Spleen (tissue), 11 donors: Measurements from ENCODE around the gene GADD45G. TPM values are rescaled to one million over a fixed set of nuclear protein-coding genes. Genes with fewer than 3 reads are reported as not detected.

Source experiments
- DNase-seq: peaks from one replicate; pipeline ENCODE4 v3.0.0-alpha.2; 2020
- H3K27ac ChIP-seq, 8 donors: fragments of 200-600 bp; sonication (generic) in 7 of 8; 1 replicate in 4 of 8; 2 replicates in 4 of 8; pipeline versions ENCODE4 v1.5.0 to v1.8.0; 2016 to 2021; ENCODE audit warnings: inconsistent platforms in 4 of 8, mild to moderate bottlenecking in 4 of 8, moderate library complexity in 1 of 8
- H3K27me3 ChIP-seq, 7 donors: fragments of 200-600 bp; sonication (generic) in 6 of 7; replicated peaks in 1 of 7; 1 replicate in 4 of 7; 2 replicates in 3 of 7; pipeline versions ENCODE4 v1.5.0 to v1.8.0; 2016 to 2021; ENCODE audit warnings: inconsistent platforms in 3 of 7, mild to moderate bottlenecking in 1 of 7
- H3K36me3 ChIP-seq, 6 donors: fragments of 200-600 bp; sonication (generic) in 5 of 6; 1 replicate in 4 of 6; 2 replicates in 2 of 6; pipeline versions ENCODE4 v1.5.0 to v1.8.0; 2016 to 2021; ENCODE audit warnings: inconsistent platforms in 2 of 6
- H3K4me1 ChIP-seq, 6 donors: fragments of 200-600 bp; sonication (generic) in 5 of 6; 1 replicate in 3 of 6; 2 replicates in 3 of 6; pipeline versions ENCODE4 v1.5.0 to v1.8.0; 2016 to 2021; ENCODE audit warnings: inconsistent platforms in 3 of 6
- H3K4me3 ChIP-seq, 8 donors: fragments of 200-600 bp; sonication (generic) in 7 of 8; 1 replicate in 4 of 8; 2 replicates in 4 of 8; pipeline versions ENCODE4 v1.5.0 to v1.8.0; 2016 to 2021; ENCODE audit warnings: inconsistent platforms in 4 of 8, mild to moderate bottlenecking in 4 of 8, moderate library complexity in 2 of 8
- H3K9me3 ChIP-seq, 8 donors: fragments of 200-600 bp; sonication (generic) in 7 of 8; 1 replicate in 4 of 8; 2 replicates in 4 of 8; pipeline versions ENCODE4 v1.5.0 to v1.8.0; 2016 to 2021; ENCODE audit warnings: inconsistent platforms in 4 of 8
- CTCF ChIP-seq, 11 experiments: fragments of 200-600 bp in 7 of 11; fragments of 450-650 bp in 4 of 11; sonication (generic) in 4 of 11; IDR thresholded peaks in 8 of 11; conservative IDR thresholded peaks in 3 of 11; 1 replicate in 7 of 11; 2 replicates in 4 of 11; pipeline versions ENCODE4 v1.4.0 to v1.8.0; 2016 to 2021; ENCODE audit warnings: antibody characterized with exemption in 11 of 11, inconsistent platforms in 4 of 11, mild to moderate bottlenecking in 1 of 11
- POLR2A ChIP-seq, 3 donors: fragments of 450-650 bp; IDR thresholded peaks; one replicate each; pipeline ENCODE4 v1.5.1; 2017; ENCODE audit warnings: antibody characterized with exemption in 3 of 3, mild to moderate bottlenecking in 1 of 3
- POLR2AphosphoS5 ChIP-seq, 3 donors: sonication (generic); formaldehyde crosslinking; IDR thresholded peaks; one replicate each; pipeline ENCODE4 v1.5.1; 2017; ENCODE audit warnings: antibody characterized with exemption in 3 of 3
- WGBS, 5 donors: extraction: QIAGEN DNeasy Blood & Tissue Kit in 3 of 5; methylation state at CpG; one replicate each; pipeline versions ENCODE4 v1.1.5 to v1.1.7; 2013 to 2018; 5-methylcytosine and 5-hydroxymethylcytosine counted together
- intact Hi-C: fragments of 100-400 bp; cut with DNase I; formaldehyde crosslinking; loops from one replicate; pipeline ENCODE4 v1.15.0; 2023; ENCODE audit warnings: low total_unique reads
- polyA plus RNA-seq, 3 donors: library from polyadenylated mRNA; stranded (reverse); fragments of 200-250 nt; gene quantifications; one replicate each; pipeline ENCODE4 v1.2.1, GENCODE V29; 2013
- total RNA-seq, 7 donors: library from RNA; depleted of rRNA in 3 of 7; stranded (reverse); fragments of >200 nt in 3 of 7; fragmentation: NEBNext Ultra II Directional in 4 of 7; extraction: Animal tissue kit (Norgen Biotek cat#: 25700) in 4 of 7; gene quantifications; one replicate each; pipeline versions ENCODE4 v1.1.0 to v1.2.1, GENCODE V29; 2016 to 2021
- donor health status: healthy with polysubstance abuse.
- donor health status: DM: no; HTN: no; CAD: no; lungs with moderate emphysema.
- donor health status: DM: no; HTN: no; CAD: no.
- donor health status: Bipolar disorder and iron deficiency.
- donor health status: healthy.
- donor health status: DM: no; HTN: no; CAD: no.
- donor health status: DM: yes; HTN: yes; CAD: no.

The GADD45G gene
- total and polyA plus RNA-seq, 10 donors, result 2.0 to 17.6 (median 4.2) TPM

- no peak overlapping the region for H3K27ac ChIP-seq
- intact Hi-C loops, result no loop called here
- H3K4me1 ChIP-seq, result peaks cover 0 to 2% (median 0%) of the 10 kb centered on the region in 6 donors
- DNase-seq, result peak; percentile 24
- WGBS, 5 donors, result 87 to 91% (median 88%) methylated on average over 9 of the region's 9 CpGs
- no peaks in the 10 kb centered on the region for H3K9me3 ChIP-seq
- no peaks in the 10 kb centered on the region for H3K36me3 ChIP-seq
- H3K27me3 ChIP-seq, result no peaks in the 10 kb centered on the region
- H3K4me3 ChIP-seq, result no peak overlapping the region
- TF ChIP-seq POLR2AphosphoS5 (IDR thresholded peaks at IDR 0.05) (no peak), CTCF (IDR thresholded peaks at IDR 0.05 in 8 of 11, conservative IDR thresholded peaks at IDR 0.05 in 3 of 11) (no peak), POLR2A (IDR thresholded peaks at IDR 0.05) (no peak)
Measured at GRCh38 chr9:89633920-89634319, 29.1 kb downstream of the GADD45G start.

- peak; percentile 10 for DNase-seq
- 75 to 83% (median 80%) methylated on average over 7 of the region's 7 CpGs for WGBS, 5 donors
- H3K9me3 ChIP-seq, result no peaks in the 10 kb centered on the region
Measured at GRCh38 chr9:89634995-89635742, 30.4 kb downstream of the GADD45G start.

GRCh38 chr9:89635816-89636215 lies 31.0 kb downstream of the GADD45G start:
- Histone ChIP-seq H3K4me3 (no peak overlapping the region), H3K27me3 (no peaks in the 10 kb centered on the region), H3K27ac (no peak overlapping the region), H3K36me3 (no peaks in the 10 kb centered on the region), H3K4me1 (peaks cover 0 to 19% (median 8%) of the 10 kb centered on the region in 6 donors), H3K9me3 (no peaks in the 10 kb centered on the region)
- TF ChIP-seq POLR2A (IDR thresholded peaks at IDR 0.05), result no peak
- no peak for TF ChIP-seq POLR2AphosphoS5 (IDR thresholded peaks at IDR 0.05)
- no peak for TF ChIP-seq CTCF (IDR thresholded peaks at IDR 0.05 in 8 of 11, conservative IDR thresholded peaks at IDR 0.05 in 3 of 11)
- WGBS, 5 donors, result 77 to 94% (median 89%) methylated on average over 5 of the region's 5 CpGs
- intact Hi-C loops, result no loop called here
- DNase-seq, result no peak

More at GRCh38 chr9:89634995-89635742, 30.4 kb downstream of the GADD45G start:
- Histone ChIP-seq H3K27ac (no peak overlapping the region), H3K4me1 (peaks cover 0 to 14% (median 5%) of the 10 kb centered on the region in 6 donors), H3K36me3 (no peaks in the 10 kb centered on the region), H3K4me3 (no peak overlapping the region), H3K27me3 (no peaks in the 10 kb centered on the region)
- intact Hi-C loops, result no loop called here
- TF ChIP-seq POLR2A (IDR thresholded peaks at IDR 0.05) (no peak), POLR2AphosphoS5 (IDR thresholded peaks at IDR 0.05) (no peak), CTCF (IDR thresholded peaks at IDR 0.05 in 8 of 11, conservative IDR thresholded peaks at IDR 0.05 in 3 of 11) (no peak)

- Histone ChIP-seq H3K9me3 (no peaks in the 10 kb centered on the region), H3K4me1 (peaks cover 0 to 19% (median 8%) of the 10 kb centered on the region in 6 donors), H3K4me3 (no peak overlapping the region), H3K27ac (no peak overlapping the region), H3K36me3 (no peaks in the 10 kb centered on the region), H3K27me3 (no peaks in the 10 kb centered on the region)
- DNase-seq, result peak; percentile 64
- WGBS, 5 donors, result 69 to 83% (median 77%) methylated on average over 3 to 6 of the region's 6 CpGs
- intact Hi-C loops, result no loop called here
- TF ChIP-seq POLR2AphosphoS5 (IDR thresholded peaks at IDR 0.05) (no peak), CTCF (IDR thresholded peaks at IDR 0.05 in 8 of 11, conservative IDR thresholded peaks at IDR 0.05 in 3 of 11) (no peak), POLR2A (IDR thresholded peaks at IDR 0.05) (no peak)
Measured at GRCh38 chr9:89637787-89638186, 33.0 kb downstream of the GADD45G start.
